Pancreas (tissue), 10 donors: ENCODE measurements around the gene FRG2B. TPM values are rescaled to one million over a fixed set of nuclear protein-coding genes. Genes with fewer than 3 reads are reported as not detected.
A peak's percentile ranks its signal among the peaks of the same experiment; 100 is the strongest.
"Not testable (repeated sequence)": the region's sequence is repeated elsewhere in the genome, so short reads cannot be mapped to it uniquely, and the experiment has no call there.

Source experiments
- ATAC-seq, 4 donors: fragments of 200-7000 bp; cut with Tn5 transposase; one replicate each; pipeline versions ENCODE4 v1.8.0 to v1.9.1; 2020; ENCODE audit warnings: mild to moderate bottlenecking in 4 of 4, moderate library complexity in 4 of 4
- DNase-seq, 6 donors: peaks; one replicate each; pipeline ENCODE4 v3.0.0-alpha.2; 2020
- FAIRE-seq: peaks from 2 replicates; lab custom pipeline; 2012; peaks lifted over from hg19 to GRCh38; lab: Jason Lieb, UNC
- H3K27ac ChIP-seq, 4 donors: fragments of 200-600 bp; sonication (generic); 1 replicate in 3 of 4; 2 replicates in 1 of 4; pipeline versions ENCODE4 v1.5.0 to v1.8.0; 2020
- H3K27me3 ChIP-seq, 4 donors: fragments of 200-600 bp; one replicate each; pipeline ENCODE4 v1.8.0; 2021
- H3K36me3 ChIP-seq, 3 donors: fragments of 200-600 bp; sonication (generic) in 1 of 3; one replicate each; pipeline versions ENCODE4 v1.5.0 to v1.8.0; 2020 to 2021
- H3K4me1 ChIP-seq, 3 donors: fragments of 200-600 bp; one replicate each; pipeline ENCODE4 v1.8.0; 2021
- H3K4me3 ChIP-seq, 4 donors: fragments of 200-600 bp; sonication (generic) in 2 of 4; one replicate each; pipeline versions ENCODE4 v1.5.0 to v1.8.0; 2020 to 2021
- H3K9me3 ChIP-seq, 4 donors: fragments of 200-600 bp; one replicate each; pipeline ENCODE4 v1.8.0; 2021
- WGBS, 2 donors: extraction: QIAGEN DNeasy Blood & Tissue Kit; methylation state at CpG; one replicate each; pipeline ENCODE4 v1.1.7; 2013; 5-methylcytosine and 5-hydroxymethylcytosine counted together
- intact Hi-C, 3 donors: fragments of 100-400 bp; cut with DNase I; formaldehyde crosslinking; loops; one replicate each; pipeline versions ENCODE4 v1.11.1 to v1.14.2; 2022
- polyA plus RNA-seq, 2 donors: library from polyadenylated mRNA; stranded (reverse); fragments of 200-250 nt; gene quantifications; one replicate each; pipeline ENCODE4 v1.2.3, GENCODE V29; 2013
- total RNA-seq, 6 donors: library from RNA; stranded (reverse); fragmentation: NEBNext Ultra II Directional in 4 of 6; extraction: Animal tissue kit (Norgen Biotek cat#: 25700) in 4 of 6; gene quantifications; one replicate each; pipeline versions ENCODE4 v1.2.1 to v1.2.4, GENCODE V29; 2021 to 2023
- TF ChIP-seq, protein P1 (sequence below), 4 donors: fragments of 200-600 bp; sonication (generic) in 3 of 4; IDR thresholded peaks; one replicate each; pipeline versions ENCODE4 v1.5.0 to v1.8.0; 2021; ENCODE audit warnings: antibody characterized with exemption in 4 of 4
- donor health status: healthy with polysubstance abuse.
- donor health status: DM: no; HTN: no; CAD: no; lungs with moderate emphysema.
- donor health status: DM: no; HTN: no; CAD: no.
- donor health status: control.
- donor health status: control.
- donor health status: Bipolar disorder and iron deficiency.
- donor health status: DM: yes; HTN: yes; CAD: no.
- donor health status: DM: no; HTN: no; CAD: no.
- donor health status: DM: no; HTN: no; CAD: no.
- donor health status: DM: yes; HTN: yes; CAD: no.

The FRG2B gene
- total and polyA plus RNA-seq, 8 donors = not detected

DNA sequence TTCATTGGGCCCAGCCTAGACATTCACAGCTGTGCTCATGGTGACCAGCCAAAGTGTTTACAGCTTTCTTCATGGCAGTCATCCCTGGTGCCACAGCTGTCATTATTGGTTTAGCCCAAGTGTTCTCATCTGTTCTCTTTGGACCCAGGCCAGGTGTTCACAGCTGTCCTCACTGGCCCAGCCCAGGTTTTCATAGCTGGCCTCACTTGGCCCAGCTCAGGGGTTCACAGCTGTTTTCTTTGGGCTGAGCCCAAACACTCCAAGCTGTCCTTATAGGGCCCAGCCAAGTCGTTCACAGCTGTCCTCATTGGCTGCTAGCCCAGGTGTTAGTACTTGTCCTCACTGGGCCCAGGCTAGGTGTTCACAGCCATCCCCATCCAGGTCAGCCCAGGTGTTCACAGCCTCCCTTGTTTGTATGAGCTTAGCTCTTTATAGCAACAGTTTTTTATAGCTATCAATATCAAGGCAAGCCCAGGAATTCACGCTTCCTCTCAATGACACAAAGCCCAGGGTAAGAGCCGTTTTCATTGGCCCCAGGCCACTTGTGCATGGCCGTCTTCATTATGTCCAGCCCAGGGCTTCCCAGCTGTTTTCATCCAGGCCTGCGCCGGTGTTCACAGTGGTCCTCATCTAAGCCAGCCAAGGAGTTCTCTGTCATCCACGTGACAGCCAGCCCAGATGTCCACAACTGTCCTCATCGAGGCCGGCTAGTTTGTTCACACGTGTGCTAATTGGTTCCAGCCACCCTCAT, 11.6 kb downstream of the FRG2B start:
- no peak overlapping the region for H3K27ac ChIP-seq
- no peaks in the 10 kb centered on the region for H3K36me3 ChIP-seq
- no peak overlapping the region for H3K4me3 ChIP-seq
- FAIRE-seq (no peak), ATAC-seq (peak; percentile 17 to 77 (median 47)), DNase-seq (peak in 5 of 6 donors; percentile 53 to 86 (median 83))
- WGBS, 2 donors = 76 to 83% methylated on average over 10 of the region's 10 CpGs
- H3K4me1 ChIP-seq = no peaks in the 10 kb centered on the region
- H3K27me3 ChIP-seq = no peaks in the 10 kb centered on the region
- TF ChIP-seq, protein P1, sequence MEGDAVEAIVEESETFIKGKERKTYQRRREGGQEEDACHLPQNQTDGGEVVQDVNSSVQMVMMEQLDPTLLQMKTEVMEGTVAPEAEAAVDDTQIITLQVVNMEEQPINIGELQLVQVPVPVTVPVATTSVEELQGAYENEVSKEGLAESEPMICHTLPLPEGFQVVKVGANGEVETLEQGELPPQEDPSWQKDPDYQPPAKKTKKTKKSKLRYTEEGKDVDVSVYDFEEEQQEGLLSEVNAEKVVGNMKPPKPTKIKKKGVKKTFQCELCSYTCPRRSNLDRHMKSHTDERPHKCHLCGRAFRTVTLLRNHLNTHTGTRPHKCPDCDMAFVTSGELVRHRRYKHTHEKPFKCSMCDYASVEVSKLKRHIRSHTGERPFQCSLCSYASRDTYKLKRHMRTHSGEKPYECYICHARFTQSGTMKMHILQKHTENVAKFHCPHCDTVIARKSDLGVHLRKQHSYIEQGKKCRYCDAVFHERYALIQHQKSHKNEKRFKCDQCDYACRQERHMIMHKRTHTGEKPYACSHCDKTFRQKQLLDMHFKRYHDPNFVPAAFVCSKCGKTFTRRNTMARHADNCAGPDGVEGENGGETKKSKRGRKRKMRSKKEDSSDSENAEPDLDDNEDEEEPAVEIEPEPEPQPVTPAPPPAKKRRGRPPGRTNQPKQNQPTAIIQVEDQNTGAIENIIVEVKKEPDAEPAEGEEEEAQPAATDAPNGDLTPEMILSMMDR (IDR thresholded peaks at IDR 0.05) = no peak
- intact Hi-C loops = no loop called here
- no peaks in the 10 kb centered on the region for H3K9me3 ChIP-seq

DNA sequence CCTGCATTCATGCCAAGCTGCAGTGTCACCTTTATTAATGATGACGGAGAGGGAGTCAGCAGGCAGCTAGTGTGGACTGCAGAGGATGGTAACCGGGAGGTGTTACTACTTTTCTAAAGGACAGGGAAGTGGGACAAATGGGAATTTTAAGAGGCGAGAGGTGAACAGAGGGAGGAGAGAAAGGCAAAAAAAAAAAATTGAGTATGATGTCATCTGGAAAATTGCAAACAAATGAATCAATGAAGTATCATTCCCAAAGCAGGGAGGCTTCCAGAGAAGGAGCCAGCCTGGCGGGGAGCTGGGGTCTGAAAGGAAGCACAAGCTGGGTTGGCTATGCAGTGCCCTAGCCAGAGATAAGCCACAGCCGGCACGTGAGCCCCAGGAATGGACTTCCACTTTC, 12.9 kb downstream of the FRG2B start:
- ATAC-seq = no peak
- Histone ChIP-seq H3K36me3 (no peaks in the 10 kb centered on the region), H3K4me1 (no peaks in the 10 kb centered on the region), H3K4me3 (no peak overlapping the region), H3K9me3 (no peaks in the 10 kb centered on the region), H3K27me3 (no peaks in the 10 kb centered on the region), H3K27ac (no peak overlapping the region)
- DNase-seq = no peak
- WGBS, 2 donors = 79 to 80% methylated on average over 6 of the region's 6 CpGs
- intact Hi-C loops = no loop called here
- FAIRE-seq = no peak
- TF ChIP-seq, protein P1 (IDR thresholded peaks at IDR 0.05) = no peak

DNA sequence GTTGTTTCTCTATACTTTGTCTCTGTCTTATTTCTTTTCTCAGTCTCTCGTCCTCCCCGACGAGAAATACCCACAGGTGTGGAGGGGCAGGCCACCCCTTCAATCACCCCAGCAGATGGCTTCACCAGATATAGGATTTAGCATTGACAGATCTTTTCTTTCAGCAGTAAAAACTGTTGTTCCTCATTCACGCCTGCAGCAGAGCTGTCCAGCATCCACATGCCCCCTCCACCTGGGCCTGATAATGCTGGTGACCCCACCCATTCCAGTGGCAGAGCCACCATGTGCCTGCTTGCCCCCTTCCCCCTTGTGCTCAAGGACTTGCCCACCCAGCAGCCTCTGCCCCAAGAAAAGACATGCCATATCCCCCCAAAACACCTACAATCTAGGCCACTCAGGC, 15.5 kb downstream of the FRG2B start:
- WGBS, 2 donors = 40 to 47% methylated on average over 4 of the region's 4 CpGs
- H3K9me3 ChIP-seq = no peaks in the 10 kb centered on the region

DNA sequence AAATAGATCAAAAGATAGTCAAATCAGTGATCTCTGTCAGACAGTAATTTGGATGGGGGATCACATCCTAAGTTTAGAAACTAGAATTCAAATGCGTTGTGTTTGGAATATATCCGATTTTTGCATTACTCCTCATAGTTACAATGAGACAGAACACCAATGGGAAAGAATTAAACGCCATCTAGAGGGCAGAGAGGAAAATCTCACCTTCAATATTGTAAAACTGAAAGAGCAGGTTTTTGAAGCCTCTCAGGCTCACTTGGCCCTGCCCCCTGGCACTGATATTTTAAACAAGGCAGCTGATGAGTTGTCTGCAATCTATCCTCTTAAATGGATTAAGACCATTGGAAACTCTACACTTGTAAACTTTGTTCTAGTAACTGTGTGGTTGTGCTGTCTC, 17.7 kb downstream of the FRG2B start:
- DNase-seq (no peak), ATAC-seq (peak; percentile 38 to 90 (median 67)), FAIRE-seq (no peak)
- Histone ChIP-seq H3K27me3 (no peaks in the 10 kb centered on the region), H3K36me3 (no peaks in the 10 kb centered on the region), H3K4me1 (no peaks in the 10 kb centered on the region), H3K9me3 (no peaks in the 10 kb centered on the region), H3K27ac (no peak overlapping the region), H3K4me3 (no peak overlapping the region)
- TF ChIP-seq, protein P1 (IDR thresholded peaks at IDR 0.05) = peak in 1 of 4 donors; percentile 35
- 6 to 7% methylated on average over 3 of the region's 3 CpGs for WGBS, 2 donors
- intact Hi-C loops = no loop called here

More for the DNA sequence above, 15.5 kb downstream of the FRG2B start:
- ATAC-seq = no peak
- no peak for FAIRE-seq
- Histone ChIP-seq H3K4me3 (no peak overlapping the region), H3K4me1 (no peaks in the 10 kb centered on the region), H3K27me3 (no peaks in the 10 kb centered on the region), H3K27ac (no peak overlapping the region), H3K36me3 (no peaks in the 10 kb centered on the region)
- intact Hi-C loops = no loop called here
- no peak for DNase-seq
- TF ChIP-seq, protein P1 (IDR thresholded peaks at IDR 0.05) = no peak

DNA sequence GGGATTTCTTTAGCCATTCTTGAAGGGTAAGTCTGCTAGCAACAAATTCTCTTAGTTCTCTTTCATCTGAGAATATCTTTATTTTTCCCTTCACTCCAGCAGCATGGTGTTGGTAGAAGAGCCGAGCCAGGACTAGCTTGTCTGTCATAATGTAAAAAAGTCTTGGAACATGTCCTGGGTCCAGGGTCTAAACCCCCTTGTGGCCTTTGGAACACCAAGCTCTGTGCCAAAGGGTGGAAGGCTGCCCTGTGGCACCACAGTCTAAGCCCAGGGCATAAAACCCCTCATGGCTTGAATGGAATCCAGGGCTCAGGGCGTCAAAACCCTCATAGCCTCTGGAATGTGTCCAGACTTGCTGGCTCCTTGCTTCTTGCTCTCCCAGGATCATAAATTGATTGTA, 23.2 kb downstream of the FRG2B start:
- FAIRE-seq, intact Hi-C loops: not testable (repeated sequence)
- WGBS, 2 donors = 63 to 69% methylated on average over 2 of the region's 2 CpGs

More for the DNA sequence above, 23.2 kb downstream of the FRG2B start:
- H3K27me3 ChIP-seq, H3K27ac ChIP-seq, H3K36me3 ChIP-seq, DNase-seq, ATAC-seq, H3K4me3 ChIP-seq, H3K4me1 ChIP-seq, H3K9me3 ChIP-seq: not testable (repeated sequence)
